Neural cell (in vitro differentiated cells): ENCODE results near the gene ARHGAP42. TPM values are rescaled to one million over a fixed set of nuclear protein-coding genes. Genes with fewer than 3 reads are reported as not detected.

ENCODE experiments used
- H2AFZ ChIP-seq: fragments of 200-600, 300-800 bp; sonication (generic), shearing (Covaris generic); 2 replicates; pipeline ENCODE4 v1.6.0; 2014; ENCODE audit warnings: low read depth, mild to moderate bottlenecking, antibody characterized with exemption, low read length, moderate library complexity
- H3F3A ChIP-seq: fragments of 200-600 bp; shearing (Covaris generic); 2 replicates; pipeline ENCODE4 v1.6.1; 2016; ENCODE audit warnings: mild to moderate bottlenecking, moderate library complexity, mixed read lengths, antibody characterized with exemption, low read length; ENCODE audit not compliant: insufficient read depth, poor library complexity, severe bottlenecking
- H3K27ac ChIP-seq: fragments of 200-600, 300-800 bp; sonication (generic), shearing (Covaris generic); 2 replicates; pipeline ENCODE4 v1.5.1; 2014; ENCODE audit warnings: mild to moderate bottlenecking, low read length, moderate library complexity
- H3K27me3 ChIP-seq: fragments of 300-800, 200-600 bp; sonication (generic), shearing (Covaris generic); 2 replicates; pipeline ENCODE4 v1.6.0; 2014; ENCODE audit warnings: mild to moderate bottlenecking, low read depth, low read length, moderate library complexity; ENCODE audit not compliant: insufficient read depth
- H3K36me3 ChIP-seq: fragments of 300-800, 200-600 bp; sonication (generic), shearing (Covaris generic); 2 replicates; pipeline ENCODE4 v1.5.1; 2014; ENCODE audit warnings: mild to moderate bottlenecking, antibody characterized with exemption, low read length, moderate library complexity; ENCODE audit not compliant: insufficient read depth
- H3K4me2 ChIP-seq: fragments of 300-800, 200-600 bp; sonication (generic), shearing (Covaris generic); 2 replicates; pipeline ENCODE4 v1.6.0; 2014; ENCODE audit warnings: mild to moderate bottlenecking, low read length
- H3K4me3 ChIP-seq: fragments of 300-800, 200-600 bp; sonication (generic), shearing (Covaris generic); 2 replicates; pipeline ENCODE4 v1.5.1; 2014; ENCODE audit warnings: mild to moderate bottlenecking, low read length, moderate library complexity
- H3K79me2 ChIP-seq: fragments of 200-600 bp; shearing (Covaris generic); replicated peaks from 2 replicates; pipeline ENCODE4 v1.6.0; 2014; ENCODE audit warnings: mild to moderate bottlenecking, low read length, moderate library complexity; ENCODE audit not compliant: insufficient read depth
- H3K9ac ChIP-seq: fragments of 300-800, 200-600 bp; sonication (generic), shearing (Covaris generic); 2 replicates; pipeline ENCODE4 v1.6.1; 2016; ENCODE audit warnings: mild to moderate bottlenecking, low read length, mixed read lengths
- H3K9me2 ChIP-seq: fragments of 200-600 bp; shearing (Covaris generic); 2 replicates; pipeline ENCODE4 v1.6.1; 2016; ENCODE audit warnings: mild to moderate bottlenecking, low read length, mixed read lengths; ENCODE audit not compliant: insufficient read depth
- H3K9me3 ChIP-seq: fragments of 200-600, 300-800 bp; sonication (generic), shearing (Covaris generic); 2 replicates; pipeline ENCODE4 v1.6.1; 2016; ENCODE audit warnings: mild to moderate bottlenecking, mixed run types, low read length, moderate library complexity, mixed read lengths
- H4K20me1 ChIP-seq: fragments of 200-600 bp; shearing (Covaris generic); 2 replicates; pipeline ENCODE4 v1.6.1; 2016; ENCODE audit warnings: mild to moderate bottlenecking, mixed run types; ENCODE audit not compliant: insufficient read depth
- EP300 ChIP-seq: fragments of 450-650 bp; conservative IDR thresholded peaks from 2 replicates; pipeline ENCODE4 v1.6.1; 2014; ENCODE audit warnings: antibody characterized with exemption, mild to moderate bottlenecking, moderate library complexity; ENCODE audit not compliant: poor library complexity, severe bottlenecking
- EZH2 ChIP-seq: fragments of 200-600, 300-800 bp; shearing (Covaris generic), sonication (generic); IDR thresholded peaks from 2 replicates; pipeline ENCODE4 v1.6.1; 2014; ENCODE audit warnings: antibody characterized with exemption, low read length, borderline replicate concordance, mild to moderate bottlenecking; ENCODE audit not compliant: insufficient read depth, poor library complexity, severe bottlenecking
- MXI1 ChIP-seq: fragments of 450-650 bp; conservative IDR thresholded peaks from 2 replicates; pipeline ENCODE4 v1.6.1; 2014; ENCODE audit warnings: antibody characterized with exemption, mild to moderate bottlenecking; ENCODE audit not compliant: poor library complexity, severe bottlenecking
- POLR2AphosphoS5 ChIP-seq: IDR thresholded peaks from 2 replicates; pipeline ENCODE4 v1.6.1; 2012
- RAD21 ChIP-seq: fragments of 450-650 bp; conservative IDR thresholded peaks from 2 replicates; pipeline ENCODE4 v1.6.1; 2014; ENCODE audit warnings: antibody characterized with exemption, mild to moderate bottlenecking, moderate library complexity
- SMC3 ChIP-seq: fragments of 450-650 bp; conservative IDR thresholded peaks from 2 replicates; pipeline ENCODE4 v1.6.1; 2014; ENCODE audit warnings: antibody characterized with exemption, mild to moderate bottlenecking, moderate library complexity; ENCODE audit not compliant: poor library complexity
- TAF1 ChIP-seq: IDR thresholded peaks from 2 replicates; pipeline ENCODE4 v1.6.1; 2012; ENCODE audit warnings: low read depth
- polyA plus RNA-seq: library from polyadenylated mRNA; depleted of rRNA; stranded (reverse); fragments of >200 nt; gene quantifications from 2 replicates; pipeline ENCODE4 v1.2.3, GENCODE V29; 2014
- TF ChIP-seq, protein P1 (sequence below): fragments of 450-650 bp; IDR thresholded peaks from 2 replicates; pipeline ENCODE4 v1.5.1; 2014; ENCODE audit warnings: antibody characterized with exemption, mild to moderate bottlenecking, moderate library complexity; ENCODE audit not compliant: poor library complexity, severe bottlenecking
- TF ChIP-seq, protein P2 (sequence below): IDR thresholded peaks from 2 replicates; pipeline ENCODE4 v1.6.1; 2012; ENCODE audit warnings: borderline replicate concordance

ARHGAP42 gene
- polyA plus RNA-seq, 1 donor from 2014 or later: 0.64 TPM

GRCh38 chr11:100867606-100868005 is 180.5 kb downstream of the ARHGAP42 start:
- H3K4me2 ChIP-seq: no peak overlapping the region
- H4K20me1 ChIP-seq: no peaks in the 10 kb centered on the region
- H3K9me2 ChIP-seq: no peaks in the 10 kb centered on the region
- H3K9me3 ChIP-seq: no peaks in the 10 kb centered on the region
- H3F3A ChIP-seq: no peaks in the 10 kb centered on the region
- H3K4me3 ChIP-seq: no peak overlapping the region
- no peak for TF ChIP-seq RAD21
- no peak for TF ChIP-seq EZH2
- TF ChIP-seq POLR2AphosphoS5: no peak
- no peak for TF ChIP-seq EP300
- TF ChIP-seq, protein P1, sequence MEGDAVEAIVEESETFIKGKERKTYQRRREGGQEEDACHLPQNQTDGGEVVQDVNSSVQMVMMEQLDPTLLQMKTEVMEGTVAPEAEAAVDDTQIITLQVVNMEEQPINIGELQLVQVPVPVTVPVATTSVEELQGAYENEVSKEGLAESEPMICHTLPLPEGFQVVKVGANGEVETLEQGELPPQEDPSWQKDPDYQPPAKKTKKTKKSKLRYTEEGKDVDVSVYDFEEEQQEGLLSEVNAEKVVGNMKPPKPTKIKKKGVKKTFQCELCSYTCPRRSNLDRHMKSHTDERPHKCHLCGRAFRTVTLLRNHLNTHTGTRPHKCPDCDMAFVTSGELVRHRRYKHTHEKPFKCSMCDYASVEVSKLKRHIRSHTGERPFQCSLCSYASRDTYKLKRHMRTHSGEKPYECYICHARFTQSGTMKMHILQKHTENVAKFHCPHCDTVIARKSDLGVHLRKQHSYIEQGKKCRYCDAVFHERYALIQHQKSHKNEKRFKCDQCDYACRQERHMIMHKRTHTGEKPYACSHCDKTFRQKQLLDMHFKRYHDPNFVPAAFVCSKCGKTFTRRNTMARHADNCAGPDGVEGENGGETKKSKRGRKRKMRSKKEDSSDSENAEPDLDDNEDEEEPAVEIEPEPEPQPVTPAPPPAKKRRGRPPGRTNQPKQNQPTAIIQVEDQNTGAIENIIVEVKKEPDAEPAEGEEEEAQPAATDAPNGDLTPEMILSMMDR: no peak
- TF ChIP-seq MXI1: no peak
- no peak for TF ChIP-seq SMC3
- TF ChIP-seq, protein P2, sequence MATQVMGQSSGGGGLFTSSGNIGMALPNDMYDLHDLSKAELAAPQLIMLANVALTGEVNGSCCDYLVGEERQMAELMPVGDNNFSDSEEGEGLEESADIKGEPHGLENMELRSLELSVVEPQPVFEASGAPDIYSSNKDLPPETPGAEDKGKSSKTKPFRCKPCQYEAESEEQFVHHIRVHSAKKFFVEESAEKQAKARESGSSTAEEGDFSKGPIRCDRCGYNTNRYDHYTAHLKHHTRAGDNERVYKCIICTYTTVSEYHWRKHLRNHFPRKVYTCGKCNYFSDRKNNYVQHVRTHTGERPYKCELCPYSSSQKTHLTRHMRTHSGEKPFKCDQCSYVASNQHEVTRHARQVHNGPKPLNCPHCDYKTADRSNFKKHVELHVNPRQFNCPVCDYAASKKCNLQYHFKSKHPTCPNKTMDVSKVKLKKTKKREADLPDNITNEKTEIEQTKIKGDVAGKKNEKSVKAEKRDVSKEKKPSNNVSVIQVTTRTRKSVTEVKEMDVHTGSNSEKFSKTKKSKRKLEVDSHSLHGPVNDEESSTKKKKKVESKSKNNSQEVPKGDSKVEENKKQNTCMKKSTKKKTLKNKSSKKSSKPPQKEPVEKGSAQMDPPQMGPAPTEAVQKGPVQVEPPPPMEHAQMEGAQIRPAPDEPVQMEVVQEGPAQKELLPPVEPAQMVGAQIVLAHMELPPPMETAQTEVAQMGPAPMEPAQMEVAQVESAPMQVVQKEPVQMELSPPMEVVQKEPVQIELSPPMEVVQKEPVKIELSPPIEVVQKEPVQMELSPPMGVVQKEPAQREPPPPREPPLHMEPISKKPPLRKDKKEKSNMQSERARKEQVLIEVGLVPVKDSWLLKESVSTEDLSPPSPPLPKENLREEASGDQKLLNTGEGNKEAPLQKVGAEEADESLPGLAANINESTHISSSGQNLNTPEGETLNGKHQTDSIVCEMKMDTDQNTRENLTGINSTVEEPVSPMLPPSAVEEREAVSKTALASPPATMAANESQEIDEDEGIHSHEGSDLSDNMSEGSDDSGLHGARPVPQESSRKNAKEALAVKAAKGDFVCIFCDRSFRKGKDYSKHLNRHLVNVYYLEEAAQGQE: no peak
- TF ChIP-seq TAF1: no peak
- H2AFZ ChIP-seq: no peak overlapping the region
- H3K9ac ChIP-seq: no peak overlapping the region
- no peaks in the 10 kb centered on the region for H3K36me3 ChIP-seq
- no peaks in the 10 kb centered on the region for H3K79me2 ChIP-seq
- H3K27ac ChIP-seq: no peak overlapping the region
- H3K27me3 ChIP-seq: no peaks in the 10 kb centered on the region

GRCh38 chr11:100869328-100869727 is 182.2 kb downstream of the ARHGAP42 start:
- no peaks in the 10 kb centered on the region for H3F3A ChIP-seq
- no peak overlapping the region for H3K9ac ChIP-seq
- no peaks in the 10 kb centered on the region for H4K20me1 ChIP-seq
- no peaks in the 10 kb centered on the region for H3K9me3 ChIP-seq
- no peaks in the 10 kb centered on the region for H3K27me3 ChIP-seq
- no peaks in the 10 kb centered on the region for H3K79me2 ChIP-seq
- no peak overlapping the region for H2AFZ ChIP-seq
- H3K27ac ChIP-seq: no peak overlapping the region
- H3K4me3 ChIP-seq: no peak overlapping the region
- H3K36me3 ChIP-seq: no peaks in the 10 kb centered on the region
- no peak overlapping the region for H3K4me2 ChIP-seq
- TF ChIP-seq, protein P2: no peak
- TF ChIP-seq TAF1: no peak
- no peak for TF ChIP-seq MXI1
- TF ChIP-seq, protein P1: no peak
- TF ChIP-seq EZH2: no peak
- no peak for TF ChIP-seq RAD21
- TF ChIP-seq SMC3: no peak
- TF ChIP-seq EP300: no peak
- no peak for TF ChIP-seq POLR2AphosphoS5
- H3K9me2 ChIP-seq: no peaks in the 10 kb centered on the region
